NCI-H146 treated with DMSO at 0.1 percent for 48 hours (cell line): ENCODE results near the gene EEIG1.

Experiments
- DNase-seq: peaks from one replicate; lab custom pipeline; 2025; ENCODE audit not compliant: unreplicated experiment; lab: John Stamatoyannopoulos, UW

Gene EEIG1

DNA sequence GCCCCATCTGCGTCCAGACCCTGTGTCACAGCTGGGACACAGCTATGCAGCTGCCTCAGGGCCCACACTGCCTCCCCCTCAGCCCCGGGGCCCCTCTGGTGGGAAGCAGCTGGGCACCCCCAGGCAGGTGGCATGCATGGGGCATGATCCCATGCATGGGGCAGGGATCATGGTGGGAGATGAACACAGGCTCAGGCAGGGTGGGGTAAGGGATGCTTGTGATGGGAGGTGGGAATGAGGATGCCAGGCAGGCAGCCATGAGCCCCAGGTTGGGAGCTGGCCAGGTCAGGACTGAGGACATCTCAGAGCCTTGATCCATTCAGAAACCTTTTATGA lies 19.7 kb downstream of the EEIG1 start:
- no peak for DNase-seq

- DNase-seq: no peak
Observed at GRCh38 chr9:127960410-127961154, 20.2 kb downstream of the EEIG1 start.

DNA sequence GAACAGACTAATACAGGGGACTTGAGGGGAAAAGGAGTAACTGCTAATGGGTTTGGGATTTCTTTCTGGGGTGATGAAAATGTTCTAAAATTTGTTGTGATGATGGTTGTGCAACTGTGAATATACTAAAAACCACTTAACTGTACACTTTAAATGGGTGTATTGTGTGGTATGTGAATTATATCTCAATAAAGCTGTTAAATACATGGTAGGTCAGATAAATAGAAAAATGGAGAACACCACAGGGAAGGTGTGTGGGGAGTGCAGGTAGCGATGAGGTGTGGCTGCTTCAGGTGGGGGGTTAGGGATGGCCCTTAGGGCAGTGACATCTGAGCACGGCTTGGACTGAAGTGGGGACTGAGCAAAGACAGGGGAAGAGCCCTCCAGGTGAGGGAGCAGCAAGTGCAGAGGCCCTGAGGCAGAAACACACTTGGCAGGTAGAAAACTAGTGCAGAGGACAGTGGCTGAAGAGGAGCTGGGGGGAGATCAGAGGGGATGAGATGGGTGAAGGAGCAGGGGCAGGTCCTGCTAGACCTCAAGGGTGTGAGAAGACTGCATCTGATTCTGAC lies 20.9 kb downstream of the EEIG1 start:
- no peak for DNase-seq

DNA sequence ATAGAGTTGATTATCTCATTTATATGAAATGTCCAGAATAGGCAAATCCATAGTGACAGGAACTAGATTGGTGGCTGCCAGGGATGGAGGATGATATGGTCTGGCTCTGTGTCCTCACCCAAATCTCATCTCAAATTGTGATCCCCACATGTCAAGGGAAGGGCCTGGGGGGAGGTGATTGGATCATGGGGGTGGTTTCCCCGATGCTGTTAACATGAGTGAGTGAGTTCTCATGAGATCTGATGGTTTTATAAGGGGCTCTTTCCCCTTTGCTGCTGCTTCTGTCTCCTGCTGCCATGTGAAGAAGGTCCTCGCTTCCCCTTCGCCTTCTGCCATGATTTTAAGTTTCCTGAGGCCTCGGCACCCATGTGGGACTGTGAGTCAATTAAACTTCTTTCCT lies 21.4 kb downstream of the EEIG1 start:
- no peak for DNase-seq

GRCh38 chr9:127958728-127959127 lies 22.1 kb downstream of the EEIG1 start:
- no peak for DNase-seq

- DNase-seq: peak; percentile 82
Observed at GRCh38 chr9:127955294-127956015, 25.3 kb downstream of the EEIG1 start.

DNA sequence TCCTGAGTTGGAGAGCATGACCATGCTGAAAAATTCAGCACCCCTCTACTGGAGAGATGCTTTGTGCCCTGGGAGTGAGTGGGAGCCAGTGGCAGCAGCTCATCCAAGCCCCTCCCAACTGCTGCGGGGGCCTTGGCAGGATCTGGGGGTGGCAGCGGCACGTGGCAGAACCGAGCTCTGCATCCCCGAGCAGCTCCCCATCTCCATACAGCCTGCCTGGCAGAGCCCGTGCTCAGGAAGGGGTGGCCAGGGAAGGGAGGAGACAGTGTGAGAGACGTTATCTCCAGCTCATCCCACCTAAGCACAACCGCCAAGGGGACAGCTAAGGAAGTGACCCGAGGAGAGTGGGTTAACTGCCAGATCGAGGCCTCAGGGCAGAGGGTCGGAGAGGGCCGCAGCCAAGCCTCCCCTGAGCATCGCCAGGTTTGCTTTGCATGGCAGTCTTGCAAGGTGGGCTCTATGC lies 25.9 kb downstream of the EEIG1 start:
- no peak for DNase-seq

GRCh38 chr9:127953768-127954505 lies 26.9 kb downstream of the EEIG1 start:
- DNase-seq: no peak

DNA sequence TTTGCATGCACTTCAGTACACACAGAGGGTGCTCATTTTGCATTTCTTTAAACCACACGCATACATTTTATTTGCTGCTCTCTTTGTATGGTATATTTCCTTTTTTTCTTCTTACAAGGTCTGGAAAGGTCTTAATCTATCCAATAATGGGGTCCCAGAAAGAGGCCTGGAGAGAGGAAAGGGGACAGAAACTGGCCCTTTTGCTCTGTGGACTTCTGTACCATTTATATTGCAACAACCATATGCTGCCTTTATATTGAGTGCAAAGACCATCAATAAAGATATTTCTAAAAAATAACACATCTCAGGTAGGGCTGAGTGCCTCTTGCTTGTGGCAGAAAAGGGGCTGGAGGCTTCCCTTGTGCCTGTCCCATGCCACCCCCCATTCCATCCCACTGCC lies 27.6 kb downstream of the EEIG1 start:
- no peak for DNase-seq

DNA sequence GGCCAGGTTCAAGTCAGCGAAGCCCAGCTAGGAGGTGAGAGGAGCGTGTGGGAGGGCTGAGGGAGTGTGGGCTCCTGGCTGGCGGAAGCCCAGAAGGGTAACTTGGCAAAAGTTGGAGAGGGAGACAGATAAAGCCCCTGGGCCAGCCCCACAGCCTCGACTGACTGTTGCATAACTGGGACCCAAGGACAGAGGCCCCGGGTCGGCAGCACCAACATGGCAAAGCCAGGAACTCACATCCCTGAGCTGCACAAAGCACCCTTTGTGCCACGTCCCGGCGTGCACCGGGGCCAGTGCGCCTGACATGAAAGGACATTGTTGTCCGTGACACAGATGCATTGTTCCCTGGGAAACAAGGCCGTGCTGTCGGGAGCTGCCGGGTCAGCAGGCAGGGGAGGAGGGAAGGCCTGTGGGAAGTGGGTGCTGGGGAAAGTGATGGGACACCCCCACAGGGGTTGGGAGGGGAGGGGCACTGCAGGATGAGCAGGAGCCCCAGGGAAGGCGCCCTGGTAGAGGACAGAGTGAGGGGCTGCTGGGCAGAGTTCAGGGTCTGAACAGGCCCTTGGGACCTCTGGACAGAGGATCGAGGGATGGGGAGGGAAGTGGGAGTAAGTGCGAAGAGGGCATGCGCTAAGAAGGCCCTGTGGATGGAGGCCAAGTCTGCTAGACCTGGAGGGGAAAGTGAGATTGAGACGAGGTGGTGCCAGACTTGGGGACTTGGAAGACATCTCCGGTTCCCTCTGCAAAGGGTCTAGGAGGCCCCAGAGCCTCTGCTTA lies 30.1 kb downstream of the EEIG1 start:
- no peak for DNase-seq

DNA sequence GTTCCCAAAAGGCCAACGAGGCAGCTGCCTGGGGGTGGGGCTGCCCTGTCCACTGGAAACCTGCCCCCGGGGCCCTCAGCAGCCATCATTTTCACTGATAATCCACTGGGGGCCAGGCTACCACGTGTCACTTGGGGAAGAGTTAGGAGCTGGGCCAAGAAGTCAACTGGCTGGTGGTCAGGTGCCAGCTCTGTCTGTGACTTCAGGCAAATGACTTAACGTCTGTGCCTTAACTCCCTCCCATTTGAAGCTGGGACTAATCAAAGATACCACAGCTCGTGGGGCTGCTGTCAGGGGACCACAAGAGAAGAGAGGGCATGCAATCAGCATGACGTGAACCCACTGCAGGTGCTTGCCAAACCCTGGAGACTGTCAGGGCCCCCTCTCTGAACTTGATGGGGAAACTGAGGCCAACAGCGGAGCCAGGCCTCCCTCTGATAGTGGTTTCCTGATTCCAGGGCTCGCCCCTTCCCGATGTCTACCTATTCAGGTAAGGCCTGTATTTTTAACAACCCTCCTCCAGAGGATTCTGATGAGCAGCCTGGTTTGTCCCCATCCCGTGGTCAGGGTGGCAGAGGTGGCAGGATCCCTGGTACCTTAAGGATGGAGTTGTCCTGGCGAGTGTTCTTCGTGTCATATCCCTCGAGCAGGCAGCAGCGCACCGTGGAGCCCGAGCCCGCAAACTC lies 30.8 kb downstream of the EEIG1 start:
- no peak for DNase-seq

DNA sequence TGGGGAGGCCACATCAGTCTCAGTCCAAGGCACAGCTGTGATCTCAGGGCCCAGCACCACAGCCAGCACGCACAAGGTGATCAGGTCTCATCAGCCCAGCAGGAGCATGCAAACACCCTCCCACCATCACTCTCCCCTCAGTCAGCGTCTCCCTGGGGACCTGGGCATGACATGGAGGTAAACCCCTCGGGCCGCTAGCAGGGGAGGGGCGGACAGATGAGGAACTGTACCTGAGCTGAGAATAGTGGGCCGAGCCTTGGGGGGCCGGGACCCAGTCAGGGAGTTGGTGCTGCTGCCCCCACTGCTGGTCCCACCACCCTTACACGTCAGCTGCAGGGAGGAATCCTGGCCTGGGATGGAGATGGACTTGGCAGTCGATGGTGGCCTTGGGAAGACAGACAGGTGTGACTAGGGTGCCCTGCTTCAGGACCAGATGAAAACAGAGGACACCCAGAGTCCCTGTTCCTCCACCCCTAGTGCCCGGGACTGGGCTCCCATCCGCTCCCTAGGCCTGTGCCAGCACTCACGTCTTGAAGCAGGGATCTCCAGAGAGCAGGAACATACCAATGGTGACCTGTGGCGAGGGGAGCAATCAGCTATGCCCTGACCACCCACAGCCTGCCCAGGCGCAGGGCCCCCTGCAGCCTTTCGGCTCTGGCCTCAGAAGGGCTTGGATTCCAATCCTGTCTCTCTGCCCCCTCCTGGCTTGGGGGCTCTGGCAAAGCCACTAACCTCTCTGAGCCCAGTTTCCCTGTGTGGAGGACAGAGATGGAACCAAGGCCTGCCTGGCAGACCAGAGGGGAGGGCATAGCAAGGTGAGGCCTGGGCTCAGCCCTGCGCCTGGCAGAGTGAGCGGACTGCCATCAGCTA lies 32.7 kb downstream of the EEIG1 start:
- no peak for DNase-seq

GRCh38 chr9:127946728-127947127 lies 34.1 kb downstream of the EEIG1 start:
- no peak for DNase-seq

DNA sequence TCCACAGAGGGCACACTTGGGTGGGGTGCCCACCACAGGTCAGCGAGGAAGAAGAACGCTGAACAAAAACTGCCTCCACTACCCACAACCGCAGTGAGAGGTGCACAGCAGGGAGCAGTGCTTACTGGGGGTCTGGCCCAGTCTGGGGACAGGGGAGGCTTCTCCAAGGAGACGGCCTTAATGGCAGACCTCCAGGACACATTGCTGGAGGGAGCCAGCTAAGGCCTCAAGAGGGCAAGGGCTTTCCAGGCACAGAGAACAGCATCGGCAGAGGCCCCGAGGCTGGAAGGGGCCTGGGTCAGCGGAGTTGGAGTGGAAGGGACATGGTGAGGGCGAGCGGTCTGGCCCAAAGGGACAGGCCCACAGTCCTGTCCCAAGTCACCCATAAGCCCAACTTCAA lies 34.8 kb downstream of the EEIG1 start:
- no peak for DNase-seq

DNA sequence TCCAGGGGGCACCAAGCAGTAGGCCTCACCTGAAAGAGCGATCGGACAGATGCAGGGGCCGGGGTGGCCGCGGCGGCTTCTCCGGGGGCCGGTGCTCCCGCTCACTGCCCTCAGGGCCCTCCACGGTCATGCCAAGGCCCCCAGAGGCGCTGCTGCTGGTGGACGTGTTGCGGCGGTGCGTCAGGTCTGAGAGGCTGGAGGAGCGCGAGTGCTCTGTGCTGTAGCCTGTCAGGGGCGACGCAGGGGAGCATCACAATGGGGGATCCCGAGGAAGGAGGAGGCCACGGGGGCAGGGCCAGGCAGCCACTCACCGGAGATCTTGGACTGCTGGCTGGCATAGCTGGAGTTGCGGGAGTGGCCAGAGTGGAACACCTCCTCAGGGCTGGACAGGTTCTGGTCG lies 35.5 kb downstream of the EEIG1 start:
- DNase-seq: no peak

DNA sequence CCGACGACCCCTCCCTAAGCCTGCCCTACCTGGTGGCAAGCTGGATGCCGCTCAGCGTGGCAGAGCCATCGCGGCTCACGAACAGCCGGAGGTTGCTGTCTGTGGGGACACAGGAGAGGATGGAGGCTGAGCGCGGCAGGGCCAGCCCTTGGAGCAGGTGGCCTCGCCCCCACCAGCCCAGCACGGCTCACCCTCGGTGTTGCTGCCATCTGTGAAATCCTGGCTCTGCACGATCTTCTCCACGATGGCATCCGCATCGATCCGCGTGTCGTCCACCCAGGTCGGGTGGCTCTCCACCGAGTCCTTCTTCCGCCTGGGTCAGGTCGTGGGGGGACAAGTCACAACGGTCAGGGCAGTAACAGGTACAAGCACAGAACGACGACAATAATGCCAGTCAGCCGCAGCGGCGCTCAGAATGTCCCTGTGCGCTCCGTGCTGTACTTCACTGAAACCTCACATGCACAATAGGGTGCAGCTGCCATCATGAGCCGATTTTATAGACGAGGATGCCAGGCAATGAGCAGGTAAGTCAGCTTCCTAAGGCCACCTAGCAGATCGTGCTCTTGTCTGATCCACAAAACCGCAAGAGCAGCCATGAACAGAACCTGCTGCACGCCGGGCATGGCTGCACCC lies 36.1 kb downstream of the EEIG1 start:
- no peak for DNase-seq

DNA sequence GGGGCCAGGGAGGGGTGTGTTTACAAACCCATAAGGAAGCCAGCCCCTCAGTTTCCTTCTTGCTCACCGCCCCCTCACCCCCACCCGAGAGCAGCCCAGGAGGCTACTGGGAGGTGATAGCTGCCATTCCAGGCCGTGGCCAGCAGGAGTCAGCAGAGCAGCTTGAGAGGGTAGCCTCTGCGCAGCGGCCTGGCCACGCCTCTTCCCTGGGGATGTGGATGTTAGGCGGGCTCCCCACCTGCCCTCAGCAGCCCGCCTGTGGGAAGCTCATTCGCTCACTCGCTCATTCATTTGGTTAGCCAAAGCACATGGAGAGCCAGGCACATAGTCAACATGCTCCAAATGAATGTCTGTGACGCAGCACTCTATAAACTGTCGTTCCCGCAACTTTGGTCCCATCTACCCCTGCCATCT lies 37.1 kb downstream of the EEIG1 start:
- DNase-seq: peak; percentile 21

GRCh38 chr9:127943011-127943662 lies 37.7 kb downstream of the EEIG1 start:
- no peak for DNase-seq
